Hepatocyte (in vitro differentiated cells): ENCODE data around the gene PRKCSH. TPM values are rescaled to one million over a fixed set of nuclear protein-coding genes. Genes with fewer than 3 reads are reported as not detected.

Experiments used
- DNase-seq: peaks from one replicate; pipeline ENCODE4 v3.0.0-alpha.2; 2016; ENCODE audit warnings: low spot score
- H2AFZ ChIP-seq: fragments of 200-600 bp; sonication (generic); 2 replicates; pipeline ENCODE4 v1.6.0; 2016; ENCODE audit warnings: antibody characterized with exemption, mild to moderate bottlenecking
- H3K27ac ChIP-seq: fragments of 200-600 bp; sonication (generic); 2 replicates; pipeline ENCODE4 v1.5.1; 2016; ENCODE audit warnings: mild to moderate bottlenecking
- H3K27me3 ChIP-seq: fragments of 200-600 bp; sonication (generic); 2 replicates; pipeline ENCODE4 v1.6.1; 2016
- H3K36me3 ChIP-seq: fragments of 200-600 bp; sonication (generic); replicated peaks from 2 replicates; pipeline ENCODE4 v1.5.1; 2016; ENCODE audit warnings: low read depth; ENCODE audit not compliant: insufficient read depth
- H3K4me1 ChIP-seq: fragments of 200-600 bp; sonication (generic); 2 replicates; pipeline ENCODE4 v1.5.1; 2016; ENCODE audit warnings: mild to moderate bottlenecking, moderate library complexity; ENCODE audit not compliant: insufficient read depth
- H3K4me2 ChIP-seq: fragments of 200-600 bp; sonication (generic); 2 replicates; pipeline ENCODE4 v1.6.0; 2016
- H3K4me3 ChIP-seq: fragments of 200-600 bp; sonication (generic); 2 replicates; pipeline ENCODE4 v1.5.1; 2016; ENCODE audit warnings: mild to moderate bottlenecking
- H3K79me2 ChIP-seq: fragments of 200-600 bp; sonication (generic); 2 replicates; pipeline ENCODE4 v1.6.0; 2017; ENCODE audit warnings: mild to moderate bottlenecking
- H3K9me2 ChIP-seq: fragments of 200-600 bp; sonication (generic); replicated peaks from 2 replicates; pipeline ENCODE4 v1.6.0; 2017; ENCODE audit warnings: mild to moderate bottlenecking; ENCODE audit not compliant: insufficient read depth
- H3K9me3 ChIP-seq: fragments of 200-600 bp; sonication (generic); 2 replicates; pipeline ENCODE4 v1.5.1; 2016; ENCODE audit warnings: low read depth, mild to moderate bottlenecking
- H4K20me1 ChIP-seq: fragments of 200-600 bp; sonication (generic); 2 replicates; pipeline ENCODE4 v1.6.0; 2016; ENCODE audit warnings: mild to moderate bottlenecking; ENCODE audit not compliant: insufficient read depth, poor library complexity, severe bottlenecking
- CTCF ChIP-seq: fragments of 200-600 bp; sonication (generic); IDR thresholded peaks from 2 replicates; pipeline ENCODE4 v1.5.1; 2016; ENCODE audit warnings: antibody characterized with exemption, mild to moderate bottlenecking; ENCODE audit not compliant: poor library complexity
- EZH2 ChIP-seq: fragments of 200-600 bp; sonication (generic); IDR thresholded peaks from 2 replicates; pipeline ENCODE4 v1.6.1; 2016; ENCODE audit warnings: antibody characterized with exemption, mild to moderate bottlenecking, borderline replicate concordance
- EZH2phosphoT487 ChIP-seq: fragments of 200-600 bp; sonication (generic); IDR thresholded peaks from one replicate; pipeline ENCODE4 v1.6.1; 2018; ENCODE audit warnings: antibody characterized with exemption, mild to moderate bottlenecking, low read depth, moderate library complexity; ENCODE audit not compliant: unreplicated experiment, severe bottlenecking
- WGBS: methylation state at CpG from one replicate; pipeline ENCODE4 v1.1.6; 2016; ENCODE audit warnings: low lambda C conversion rate; ENCODE audit errors: missing lambda C conversion rate; 5-methylcytosine and 5-hydroxymethylcytosine counted together
- polyA plus RNA-seq: library from polyadenylated mRNA; unstranded; fragments of >200 nt; fragmentation: Nextera tagmentation; extraction: Ambion mirVana; gene quantifications from 2 replicates; pipeline ENCODE4 v1.2.1, GENCODE V29; 2016
- total RNA-seq: library from RNA; depleted of rRNA; stranded (reverse); fragments of >200 nt; gene quantifications from 2 replicates; pipeline ENCODE4 v1.2.3, GENCODE V29; 2014

Gene PRKCSH
- total and polyA plus RNA-seq, 2 experiments from 2014 or later = 85.1 to 251 TPM

GRCh38 chr19:11475861-11476260, 40.4 kb downstream of the PRKCSH start:
- no peak overlapping the region for H3K4me3 ChIP-seq
- no peak overlapping the region for H3K4me2 ChIP-seq
- no peaks in the 10 kb centered on the region for H3K9me3 ChIP-seq
- H3K36me3 ChIP-seq = no peaks in the 10 kb centered on the region
- H3K79me2 ChIP-seq = no peaks in the 10 kb centered on the region
- no peaks in the 10 kb centered on the region for H3K4me1 ChIP-seq
- 85% methylated on average over 8 of the region's 8 CpGs for WGBS
- H3K27ac ChIP-seq = no peak overlapping the region
- no peak for TF ChIP-seq EZH2
- TF ChIP-seq EZH2phosphoT487 = no peak
- no peak for TF ChIP-seq CTCF
- DNase-seq = no peak
- H3K9me2 ChIP-seq = no peaks in the 10 kb centered on the region
- no peak overlapping the region for H2AFZ ChIP-seq
- H3K27me3 ChIP-seq = peaks cover 35% of the 10 kb centered on the region
- no peaks in the 10 kb centered on the region for H4K20me1 ChIP-seq

- no peak overlapping the region for H3K4me2 ChIP-seq
- no peak for TF ChIP-seq CTCF
- no peak for TF ChIP-seq EZH2
- TF ChIP-seq EZH2phosphoT487 = no peak
- no peak overlapping the region for H2AFZ ChIP-seq
- no peak overlapping the region for H3K4me3 ChIP-seq
- no peaks in the 10 kb centered on the region for H3K9me3 ChIP-seq
- peaks cover 5% of the 10 kb centered on the region for H3K4me1 ChIP-seq
- H3K9me2 ChIP-seq = no peaks in the 10 kb centered on the region
- H3K27ac ChIP-seq = no peak overlapping the region
- H3K36me3 ChIP-seq = no peaks in the 10 kb centered on the region
- no peak for DNase-seq
- no peaks in the 10 kb centered on the region for H3K79me2 ChIP-seq
- peaks cover 57% of the 10 kb centered on the region for H3K27me3 ChIP-seq
- no peaks in the 10 kb centered on the region for H4K20me1 ChIP-seq
- WGBS = 61% methylated on average over 14 of the region's 19 CpGs
Observed at GRCh38 chr19:11478167-11479089, 43.0 kb downstream of the PRKCSH start.

- no peaks in the 10 kb centered on the region for H3K79me2 ChIP-seq
- H3K27ac ChIP-seq = no peak overlapping the region
- no peaks in the 10 kb centered on the region for H4K20me1 ChIP-seq
- no peaks in the 10 kb centered on the region for H3K9me2 ChIP-seq
- peak; percentile 67 for DNase-seq
- TF ChIP-seq EZH2phosphoT487 (peak; percentile 16), CTCF (no peak)
- no peak overlapping the region for H3K4me3 ChIP-seq
- H3K27me3 ChIP-seq = peaks cover 55% of the 10 kb centered on the region
- 54% methylated on average over 13 of the region's 62 CpGs for WGBS
- peak overlapping the region; percentile 73 for H3K4me2 ChIP-seq
- H3K9me3 ChIP-seq = no peaks in the 10 kb centered on the region
- peaks cover 5% of the 10 kb centered on the region for H3K4me1 ChIP-seq
- no peaks in the 10 kb centered on the region for H3K36me3 ChIP-seq
- no peak overlapping the region for H2AFZ ChIP-seq
Observed at GRCh38 chr19:11479090-11479897, 43.9 kb downstream of the PRKCSH start.
